H9 (cell line): ENCODE results near the gene ACTN3. TPM values are rescaled to one million over a fixed set of nuclear protein-coding genes. Genes with fewer than 3 reads are reported as not detected.

Source experiments
- DNase-seq: peaks from one replicate; pipeline ENCODE4 v3.0.0-alpha.2; 2017
- H2AFZ ChIP-seq: one replicate; pipeline ENCODE4 v1.6.1; 2013; ENCODE audit warnings: mild to moderate bottlenecking, low read length, control low read depth, moderate library complexity
- H2AK5ac ChIP-seq: 2 replicates; pipeline ENCODE4 v1.6.1; 2013; ENCODE audit warnings: low read length, control low read depth, mixed read lengths; ENCODE audit not compliant: insufficient read length
- H2BK120ac ChIP-seq: one replicate; pipeline ENCODE4 v1.6.1; 2013; ENCODE audit warnings: low read depth, mild to moderate bottlenecking, low read length, control low read depth, inconsistent platforms; ENCODE audit not compliant: poor library complexity, severe bottlenecking
- H2BK12ac ChIP-seq: 2 replicates; pipeline ENCODE4 v1.6.1; 2013; ENCODE audit warnings: low read length, control low read depth, mixed read lengths, low read depth; ENCODE audit not compliant: insufficient read length
- H2BK15ac ChIP-seq: 2 replicates; pipeline ENCODE4 v1.6.1; 2013; ENCODE audit warnings: low read depth, low read length, control low read depth
- H2BK20ac ChIP-seq: one replicate; pipeline ENCODE4 v1.6.1; 2013; ENCODE audit warnings: low read depth, mild to moderate bottlenecking, low read length, control low read depth, inconsistent platforms; ENCODE audit not compliant: poor library complexity, severe bottlenecking
- H2BK5ac ChIP-seq: 2 replicates; pipeline ENCODE4 v1.6.1; 2013; ENCODE audit warnings: low read length, control low read depth, mixed read lengths; ENCODE audit not compliant: insufficient read length
- H3K14ac ChIP-seq: 2 replicates; pipeline ENCODE4 v1.6.1; 2013; ENCODE audit warnings: low read length, control low read depth; ENCODE audit not compliant: insufficient read depth
- H3K18ac ChIP-seq: 2 replicates; pipeline ENCODE4 v1.6.1; 2013; ENCODE audit warnings: low read depth, mild to moderate bottlenecking, mixed read lengths, low read length, control low read depth; ENCODE audit not compliant: insufficient read length
- H3K23ac ChIP-seq: 2 replicates; pipeline ENCODE4 v1.6.1; 2013; ENCODE audit warnings: low read length, control low read depth, mixed read lengths, low read depth; ENCODE audit not compliant: insufficient read length
- H3K23me2 ChIP-seq: 2 replicates; pipeline ENCODE4 v1.6.1; 2013; ENCODE audit warnings: low read depth, mild to moderate bottlenecking, mixed read lengths, low read length, control low read depth; ENCODE audit not compliant: insufficient read length, poor library complexity, severe bottlenecking
- H3K27ac ChIP-seq: 2 replicates; pipeline ENCODE4 v1.5.1; 2013; ENCODE audit warnings: low read length, control low read depth, mixed read lengths, low read depth; ENCODE audit not compliant: insufficient read length
- H3K27me3 ChIP-seq: 2 replicates; pipeline ENCODE4 v1.6.1; 2013; ENCODE audit warnings: low read length, control low read depth, inconsistent platforms; ENCODE audit not compliant: insufficient read depth
- H3K4ac ChIP-seq: 2 replicates; pipeline ENCODE4 v1.6.1; 2013; ENCODE audit warnings: low read depth, mild to moderate bottlenecking, control low read depth, inconsistent platforms, low read length, moderate library complexity
- H3K4me1 ChIP-seq: 2 replicates; pipeline ENCODE4 v1.6.1; 2013; ENCODE audit warnings: low read length, control low read depth, inconsistent platforms; ENCODE audit not compliant: insufficient read depth
- H3K4me2 ChIP-seq: 2 replicates; pipeline ENCODE4 v1.6.1; 2013; ENCODE audit warnings: low read length, control low read depth, mixed read lengths; ENCODE audit not compliant: insufficient read length, insufficient read depth
- H3K56ac ChIP-seq: 2 replicates; pipeline ENCODE4 v1.6.1; 2013; ENCODE audit warnings: low read depth, mild to moderate bottlenecking, mixed read lengths, low read length, control low read depth; ENCODE audit not compliant: insufficient read length
- H3K79me1 ChIP-seq: 2 replicates; pipeline ENCODE4 v1.6.1; 2013; ENCODE audit warnings: low read depth, mild to moderate bottlenecking, moderate library complexity, low read length, control low read depth, inconsistent platforms; ENCODE audit not compliant: insufficient read depth, poor library complexity, severe bottlenecking
- H3K79me2 ChIP-seq: 2 replicates; pipeline ENCODE4 v1.6.1; 2013; ENCODE audit warnings: low read length, control low read depth, inconsistent platforms; ENCODE audit not compliant: insufficient read depth
- H3K9ac ChIP-seq: 2 replicates; pipeline ENCODE4 v1.6.1; 2013; ENCODE audit warnings: low read length, control low read depth, mixed read lengths; ENCODE audit not compliant: insufficient read length; ENCODE audit errors: extremely low read depth
- H3K9me3 ChIP-seq: one replicate; pipeline ENCODE4 v1.6.1; 2013; ENCODE audit warnings: low read depth, low read length, inconsistent platforms; ENCODE audit not compliant: control insufficient read depth
- H3T11ph ChIP-seq: one replicate; pipeline ENCODE4 v1.6.1; 2013; ENCODE audit warnings: mild to moderate bottlenecking, low read length, control low read depth, inconsistent platforms
- H4K20me1 ChIP-seq: one replicate; pipeline ENCODE4 v1.6.1; 2013; ENCODE audit not compliant: control insufficient read depth, insufficient read length, insufficient read depth
- H4K5ac ChIP-seq: 2 replicates; pipeline ENCODE4 v1.6.1; 2013; ENCODE audit warnings: low read depth, mild to moderate bottlenecking, mixed read lengths, low read length, control low read depth; ENCODE audit not compliant: insufficient read length
- H4K8ac ChIP-seq: replicated peaks from 2 replicates; pipeline ENCODE4 v1.6.1; 2013; ENCODE audit warnings: low read length, control low read depth, mixed read lengths, low read depth; ENCODE audit not compliant: insufficient read length
- H4K91ac ChIP-seq: 2 replicates; pipeline ENCODE4 v1.6.1; 2013; ENCODE audit warnings: low read depth, mild to moderate bottlenecking, moderate library complexity, mixed read lengths, low read length, control low read depth; ENCODE audit not compliant: insufficient read length
- H3K27ac Mint-ChIP-seq, 3 experiments: 2 replicates in 2 of 3; 3 replicates in 1 of 3; pipeline ENCODE4 v1.8.0; 2020 to 2021; ENCODE audit warnings: mixed read lengths in 3 of 3, mild to moderate bottlenecking in 1 of 3, moderate library complexity in 1 of 3
- H3K27me3 Mint-ChIP-seq: 2 replicates; pipeline ENCODE4 v1.8.0; 2021; ENCODE audit warnings: low read depth, mild to moderate bottlenecking, moderate library complexity, mixed read lengths
- H3K36me3 Mint-ChIP-seq, 3 experiments: 2 replicates in 2 of 3; 3 replicates in 1 of 3; pipeline ENCODE4 v1.8.0; 2020 to 2021; ENCODE audit warnings: low read depth in 3 of 3, mixed read lengths in 3 of 3; ENCODE audit not compliant: insufficient read depth in 1 of 3
- H3K4me1 Mint-ChIP-seq, 2 experiments: 2 replicates each; pipeline ENCODE4 v1.8.0; 2020; ENCODE audit warnings: mixed read lengths in 2 of 2
- H3K4me3 Mint-ChIP-seq, 2 experiments: 2 replicates in 1 of 2; 3 replicates in 1 of 2; pipeline ENCODE4 v1.8.0; 2020 to 2021; ENCODE audit warnings: mild to moderate bottlenecking in 2 of 2, mixed read lengths in 2 of 2, moderate library complexity in 1 of 2
- H3K9me3 Mint-ChIP-seq, 2 experiments: 2 replicates in 1 of 2; 3 replicates in 1 of 2; pipeline ENCODE4 v1.8.0; 2020; ENCODE audit warnings: mild to moderate bottlenecking in 2 of 2, mixed read lengths in 2 of 2, moderate library complexity in 1 of 2
- CTCF ChIP-seq: fragments of 200-600 bp; sonication (generic); conservative IDR thresholded peaks from 3 replicates; pipeline ENCODE4 v1.8.0; 2021; ENCODE audit warnings: antibody characterized with exemption, mild to moderate bottlenecking
- WGBS: extraction: QIAGEN DNeasy Blood & Tissue Kit; methylation state at CpG from one replicate; pipeline ENCODE4 v1.1.7; 2013; ENCODE audit warnings: missing lambda C conversion rate, low lambda C conversion rate, mixed read lengths; ENCODE audit not compliant: insufficient read length; ENCODE audit errors: extremely low coverage; 5-methylcytosine and 5-hydroxymethylcytosine counted together
- total RNA-seq: library from RNA; stranded (reverse); gene quantifications from 2 replicates; pipeline ENCODE4 v1.2.1, GENCODE V29; 2021

The ACTN3 gene
- total RNA-seq, 1 experiment from 2014 or later = 45.7 TPM

GRCh38 chr11:66592457-66593302, 46.0 kb downstream of the ACTN3 start, which contains the start of the genes CCDC87 and CCS:
CCDC87 (minus strand) TSS chr11:66593063; CDS start chr11:66593015, 48 bp downstream.
CCS (plus strand) TSS chr11:66593185; CDS start chr11:66593262, 77 bp downstream.
- Mint-ChIP-seq H3K36me3 (peaks cover 2 to 25% (median 20%) of the 10 kb centered on the region in 3 experiments; a peak in 6 of 7 replicates), H3K27ac (peak within 1 kb of the TSS; percentile 98 to 99 (median 99)), H3K4me1 (peaks cover 15 to 17% of the 10 kb centered on the region in 2 experiments), H3K27me3 (peaks cover 25% of the 10 kb centered on the region), H3K9me3 (peaks cover 17 to 27% of the 10 kb centered on the region in 2 experiments), H3K4me3 (peak within 1 kb of the TSS; percentile 97 to 98)
- Histone ChIP-seq H2BK5ac (no peak within 1 kb of the TSS), H4K20me1 (no peaks in the 10 kb centered on the region), H4K8ac (no peak within 1 kb of the TSS), H3K18ac (peak within 1 kb of the TSS; percentile 54), H3K4ac (no peak within 1 kb of the TSS), H4K91ac (peak within 1 kb of the TSS; percentile 55), H2AFZ (no peak within 1 kb of the TSS), H2AK5ac (no peak within 1 kb of the TSS), H3K56ac (no peak within 1 kb of the TSS), H3K23ac (no peak within 1 kb of the TSS), H2BK20ac (no peak within 1 kb of the TSS), H3K4me2 (peak within 1 kb of the TSS; percentile 73), H3K9me3 (no peaks in the 10 kb centered on the region), H3K14ac (peak within 1 kb of the TSS; percentile 59), H3K9ac (peak within 1 kb of the TSS; percentile 35), H3K23me2 (peaks cover 10% of the 10 kb centered on the region), H3T11ph (no peak within 1 kb of the TSS), H3K27me3 (no peaks in the 10 kb centered on the region), H4K5ac (no peak within 1 kb of the TSS), H2BK12ac (no peak within 1 kb of the TSS), H2BK120ac (no peak within 1 kb of the TSS), H3K4me1 (no peaks in the 10 kb centered on the region; the same call in 1 of the 2 replicates), H3K79me1 (peaks cover 3% of the 10 kb centered on the region), H2BK15ac (no peak within 1 kb of the TSS), H3K27ac (no peak within 1 kb of the TSS), H3K79me2 (no peaks in the 10 kb centered on the region)
- no CpG with 5 or more reads among the region's 68 CpGs for WGBS
- DNase-seq = peak; percentile 96
- TF ChIP-seq CTCF = peak; percentile 91
